Duodenal mucosa (tissue), 2 donors: ENCODE data around the gene TAF6L.

Experiments
- H3K27ac ChIP-seq: one replicate; pipeline ENCODE4 v1.7.0; 2013; ENCODE audit warnings: low read depth, low read length
- H3K27me3 ChIP-seq, 2 donors: one replicate each; pipeline ENCODE4 v1.7.0; 2013; ENCODE audit warnings: low read length in 2 of 2, control low read depth in 1 of 2; ENCODE audit not compliant: insufficient read depth in 2 of 2, control insufficient read depth in 1 of 2
- H3K36me3 ChIP-seq, 2 donors: one replicate each; pipeline ENCODE4 v1.7.0; 2013; ENCODE audit warnings: low read length in 2 of 2, control low read depth in 1 of 2; ENCODE audit not compliant: insufficient read depth in 2 of 2, control insufficient read depth in 1 of 2
- H3K4me1 ChIP-seq, 2 donors: one replicate each; pipeline ENCODE4 v1.7.0; 2013; ENCODE audit warnings: low read length in 2 of 2, control low read depth in 1 of 2; ENCODE audit not compliant: insufficient read depth in 2 of 2, control insufficient read depth in 1 of 2
- H3K4me3 ChIP-seq, 2 donors: one replicate each; pipeline ENCODE4 v1.7.0; 2013; ENCODE audit warnings: low read length in 2 of 2, low read depth in 1 of 2
- H3K9ac ChIP-seq, 2 donors: one replicate each; pipeline ENCODE4 v1.7.0; 2013; ENCODE audit warnings: low read length in 2 of 2, low read depth in 1 of 2
- H3K9me3 ChIP-seq, 2 donors: one replicate each; pipeline ENCODE4 v1.7.0; 2013; ENCODE audit warnings: low read length in 2 of 2, control low read depth in 1 of 2; ENCODE audit not compliant: control insufficient read depth in 1 of 2

The TAF6L gene

GRCh38 chr11:62771144-62772021 lies at the start of gene TAF6L:
Gene TAF6L, plus strand, starts transcription at chr11:62771396. Its CDS starts 4,388 bp downstream, at chr11:62775784.
- Histone ChIP-seq H3K27ac (peak within 1 kb of the TSS; percentile 87), H3K9ac (peak within 1 kb of the TSS; percentile 67 to 88), H3K36me3 (peaks cover 10 to 23% of the 10 kb centered on the region in 2 donors), H3K9me3 (no peaks in the 10 kb centered on the region), H3K4me1 (peaks cover 16 to 22% of the 10 kb centered on the region in 2 donors), H3K27me3 (no peaks in the 10 kb centered on the region), H3K4me3 (peak within 1 kb of the TSS; percentile 73 to 88)

- Histone ChIP-seq H3K27ac (no peak overlapping the region), H3K36me3 (peaks cover 43 to 72% of the 10 kb centered on the region in 2 donors), H3K4me3 (no peak overlapping the region), H3K9me3 (no peaks in the 10 kb centered on the region), H3K9ac (no peak overlapping the region), H3K4me1 (peaks cover 13 to 15% of the 10 kb centered on the region in 2 donors), H3K27me3 (no peaks in the 10 kb centered on the region)
Observed at GRCh38 chr11:62721994-62722393, 49.2 kb upstream of the TAF6L start.

GRCh38 chr11:62724171-62724570 lies 47.0 kb upstream of the TAF6L start:
- Histone ChIP-seq H3K27me3 (no peaks in the 10 kb centered on the region), H3K27ac (no peak overlapping the region), H3K36me3 (peaks cover 35 to 51% of the 10 kb centered on the region in 2 donors), H3K4me3 (peak overlapping the region; percentile 98), H3K9me3 (no peaks in the 10 kb centered on the region), H3K9ac (peak overlapping the region; percentile 95 to 96), H3K4me1 (peaks cover 11 to 15% of the 10 kb centered on the region in 2 donors)

- Histone ChIP-seq H3K27ac (no peak overlapping the region), H3K36me3 (peaks cover 23 to 37% of the 10 kb centered on the region in 2 donors), H3K9me3 (no peaks in the 10 kb centered on the region), H3K4me1 (peaks cover 21 to 24% of the 10 kb centered on the region in 2 donors), H3K27me3 (no peaks in the 10 kb centered on the region), H3K9ac (peak overlapping the region; percentile 95 to 96), H3K4me3 (peak overlapping the region; percentile 98)
Observed at GRCh38 chr11:62725646-62726045, 45.5 kb upstream of the TAF6L start.

- H3K4me1 ChIP-seq: peaks cover 21 to 28% of the 10 kb centered on the region in 2 donors
Observed at GRCh38 chr11:62726156-62726914, 44.9 kb upstream of the TAF6L start.

GRCh38 chr11:62726915-62727164 lies 44.4 kb upstream of the TAF6L start:
- H3K4me3 ChIP-seq: peak overlapping the region; percentile 98
- peaks cover 21 to 30% of the 10 kb centered on the region in 2 donors for H3K4me1 ChIP-seq
- H3K9ac ChIP-seq: peak overlapping the region; percentile 95 to 96
- H3K36me3 ChIP-seq: peaks cover 11 to 25% of the 10 kb centered on the region in 2 donors
- H3K27ac ChIP-seq: peak overlapping the region; percentile 94
- no peaks in the 10 kb centered on the region for H3K27me3 ChIP-seq
- H3K9me3 ChIP-seq: no peaks in the 10 kb centered on the region

More at GRCh38 chr11:62726156-62726914, 44.9 kb upstream of the TAF6L start:
- Histone ChIP-seq H3K36me3 (peaks cover 16 to 30% of the 10 kb centered on the region in 2 donors), H3K27ac (peak overlapping the region; percentile 94), H3K27me3 (no peaks in the 10 kb centered on the region), H3K4me3 (peak overlapping the region; percentile 98), H3K9ac (peak overlapping the region; percentile 95 to 96), H3K9me3 (no peaks in the 10 kb centered on the region)

- H3K9me3 ChIP-seq: no peaks in the 10 kb centered on the region
- H3K27me3 ChIP-seq: no peaks in the 10 kb centered on the region
- peak within 1 kb of the TSS; percentile 94 for H3K27ac ChIP-seq
- H3K36me3 ChIP-seq: peaks cover 6 to 20% of the 10 kb centered on the region in 2 donors
- H3K4me1 ChIP-seq: peaks cover 21 to 30% of the 10 kb centered on the region in 2 donors
- peak within 1 kb of the TSS; percentile 98 for H3K4me3 ChIP-seq
- H3K9ac ChIP-seq: peak within 1 kb of the TSS; percentile 95 to 96
Observed at GRCh38 chr11:62727165-62727871, 43.9 kb upstream of the TAF6L start, which contains the start of gene HNRNPUL2. Gene HNRNPUL2, minus strand, starts transcription at chr11:62727457. Its CDS starts 301 bp downstream, at chr11:62727156.

- Histone ChIP-seq H3K27ac (peak overlapping the region; percentile 94), H3K36me3 (peaks cover 2 to 15% of the 10 kb centered on the region in 2 donors), H3K9ac (peak overlapping the region; percentile 77 to 87), H3K4me1 (peaks cover 21 to 30% of the 10 kb centered on the region in 2 donors), H3K27me3 (no peaks in the 10 kb centered on the region), H3K4me3 (peak overlapping the region; percentile 98), H3K9me3 (no peaks in the 10 kb centered on the region)
Observed at GRCh38 chr11:62727872-62728170, 43.4 kb upstream of the TAF6L start.

GRCh38 chr11:62728171-62728988 lies 42.8 kb upstream of the TAF6L start, which contains the start of gene TTC9C:
Gene TTC9C, plus strand, starts transcription at chr11:62728486. Its CDS starts 363 bp downstream, at chr11:62728849.
- peaks cover 6 to 14% of the 10 kb centered on the region in 2 donors for H3K36me3 ChIP-seq
- H3K27ac ChIP-seq: peak within 1 kb of the TSS; percentile 94
- H3K9me3 ChIP-seq: no peaks in the 10 kb centered on the region
- H3K27me3 ChIP-seq: no peaks in the 10 kb centered on the region
- peak within 1 kb of the TSS; percentile 87 to 96 for H3K9ac ChIP-seq
- H3K4me3 ChIP-seq: peak within 1 kb of the TSS; percentile 98
- peaks cover 21 to 30% of the 10 kb centered on the region in 2 donors for H3K4me1 ChIP-seq
